COLO829 (cell line): Measurements from ENCODE around the gene ATP6V1A.
"Not testable (repeated sequence)": the region's sequence is repeated elsewhere in the genome, so short reads cannot be mapped to it uniquely, and the experiment has no call there.

Source experiments
- DNase-seq: peaks from one replicate; pipeline ENCODE4 v3.0.0; 2012; ENCODE audit warnings: low spot score

The ATP6V1A gene

DNA sequence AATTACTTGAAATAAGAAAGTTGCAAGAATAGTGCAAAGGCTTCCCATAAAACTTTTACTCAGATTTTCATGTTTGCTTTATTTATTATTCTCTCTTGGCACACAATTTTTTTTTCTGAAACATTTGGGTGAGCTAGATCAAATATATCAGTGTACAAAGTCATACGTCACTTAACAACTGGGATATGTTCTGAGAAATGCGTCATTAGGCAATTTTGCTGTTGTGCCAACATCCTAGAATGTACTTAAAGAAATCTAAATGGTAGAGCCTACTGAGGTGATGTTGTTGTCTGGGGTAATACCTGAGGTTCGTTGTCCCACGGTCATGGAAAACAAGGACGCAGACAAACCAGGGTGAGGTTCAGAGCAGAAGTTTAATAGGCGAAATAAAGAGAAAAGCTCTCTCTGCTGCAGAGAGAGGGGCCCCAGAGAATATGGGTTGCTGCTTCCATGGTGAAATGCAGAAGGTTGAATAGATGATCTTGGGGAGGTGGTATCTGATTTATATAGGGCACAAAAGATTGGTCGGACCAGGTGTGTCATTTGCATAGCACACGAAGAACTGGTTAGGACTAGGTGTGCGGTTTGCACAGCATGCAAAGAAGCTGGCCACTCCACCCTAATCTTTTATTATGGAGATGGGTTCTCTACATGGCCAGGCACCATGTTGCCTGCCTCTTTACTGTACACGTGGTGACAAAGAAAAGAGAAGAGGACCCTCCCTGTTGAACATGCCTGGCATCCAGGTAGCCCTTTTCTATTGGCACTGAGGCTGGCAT lies 82.9 kb downstream of the ATP6V1A start:
- no peak for DNase-seq

GRCh38 chr3:113831103-113831355 lies 84.2 kb downstream of the ATP6V1A start:
- DNase-seq, result no peak

DNA sequence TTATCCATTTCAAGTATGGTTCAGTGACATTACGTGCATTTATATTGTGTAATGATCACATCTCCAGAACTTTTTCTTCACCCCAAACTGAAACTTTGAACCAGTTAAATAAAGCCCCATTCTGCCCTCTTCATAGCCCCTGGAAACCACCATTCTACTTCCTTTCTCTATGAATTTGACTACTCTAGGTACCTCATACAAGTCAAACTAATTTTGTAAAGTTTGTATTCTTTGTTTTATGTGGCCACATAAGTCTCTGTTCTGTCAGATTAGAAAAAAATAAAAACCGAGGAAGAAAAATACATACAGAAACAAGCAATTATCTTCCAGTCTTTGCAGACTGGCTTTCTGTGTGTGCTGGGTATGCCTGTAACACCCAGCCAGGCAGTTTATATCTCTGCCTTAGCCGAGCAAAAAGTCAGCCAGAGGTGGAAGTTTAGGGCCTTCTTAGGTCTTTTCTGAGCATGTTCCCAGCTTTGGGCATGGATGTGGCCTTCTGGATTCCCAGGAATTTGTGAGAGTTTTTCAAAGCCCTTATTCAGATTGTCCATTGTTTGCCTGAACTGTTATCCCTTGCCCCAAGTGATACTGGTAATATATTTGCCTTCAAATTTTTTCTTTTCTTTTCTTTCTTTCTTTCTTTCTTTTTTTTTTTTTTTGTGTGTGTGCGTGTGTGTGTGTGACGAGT lies 85.8 kb downstream of the ATP6V1A start:
- no peak for DNase-seq

GRCh38 chr3:113834983-113835382 lies 88.1 kb downstream of the ATP6V1A start:
- DNase-seq, result no peak

GRCh38 chr3:113838631-113839209 lies 91.9 kb downstream of the ATP6V1A start, which contains the start of gene GRAMD1C:
GRAMD1C (plus strand) TSS chr3:113838788; CDS start chr3:113838910, 122 bp downstream.
- peak; percentile 78 for DNase-seq

- DNase-seq, result peak; percentile 26
These were observed 92.7 kb downstream of the ATP6V1A start for GRCh38 chr3:113839551-113839950.

DNA sequence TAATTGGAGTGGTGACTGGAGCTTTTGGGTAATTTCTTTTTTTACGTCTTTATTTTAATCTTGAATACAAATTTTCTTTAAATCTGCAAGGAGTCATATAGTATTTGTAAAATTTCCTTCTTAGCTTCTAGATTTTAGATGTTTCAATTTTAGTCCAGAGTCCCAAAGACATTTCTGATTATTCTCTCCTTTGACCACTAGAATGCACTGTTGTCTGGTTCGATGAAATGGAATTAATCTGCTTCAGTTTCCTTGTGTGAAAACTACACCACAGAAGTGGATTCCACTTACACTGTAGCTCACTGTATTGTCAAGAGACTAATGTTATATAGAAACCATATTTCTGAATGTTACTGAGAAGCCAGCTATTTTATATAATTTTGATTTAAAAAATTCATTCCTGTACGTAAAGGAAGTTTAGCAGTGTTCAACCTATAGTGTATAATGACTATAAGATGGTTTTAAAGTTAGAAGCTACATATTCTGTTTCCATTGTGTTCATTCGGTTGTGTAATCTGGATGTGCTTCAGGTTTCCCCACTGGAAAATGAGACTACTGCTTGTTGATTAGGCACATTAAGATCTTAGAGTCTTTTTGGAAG lies 97.9 kb downstream of the ATP6V1A start:
- DNase-seq, result peak; percentile 71

DNA sequence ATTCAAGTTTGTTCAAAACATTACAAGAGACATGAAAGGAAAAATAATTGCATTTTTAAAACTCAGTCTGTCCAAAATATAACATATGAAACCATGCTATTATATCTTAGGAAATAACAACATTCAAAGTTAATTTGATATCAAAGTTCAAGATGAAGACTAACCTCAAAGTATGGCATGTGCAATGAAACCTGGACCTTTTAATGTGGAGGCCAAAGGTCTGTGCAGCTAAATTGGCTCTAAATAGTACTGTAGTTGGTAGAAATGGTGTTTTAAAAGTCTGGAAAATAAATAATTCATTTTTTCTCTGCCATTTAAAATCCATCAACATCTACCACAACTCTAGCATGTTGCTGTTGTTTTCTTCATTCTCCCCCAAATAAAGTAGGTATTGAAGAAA lies 100.4 kb downstream of the ATP6V1A start:
- DNase-seq, result no peak

GRCh38 chr3:113847664-113848461 lies 101.0 kb downstream of the ATP6V1A start:
- DNase-seq, result no peak

DNA sequence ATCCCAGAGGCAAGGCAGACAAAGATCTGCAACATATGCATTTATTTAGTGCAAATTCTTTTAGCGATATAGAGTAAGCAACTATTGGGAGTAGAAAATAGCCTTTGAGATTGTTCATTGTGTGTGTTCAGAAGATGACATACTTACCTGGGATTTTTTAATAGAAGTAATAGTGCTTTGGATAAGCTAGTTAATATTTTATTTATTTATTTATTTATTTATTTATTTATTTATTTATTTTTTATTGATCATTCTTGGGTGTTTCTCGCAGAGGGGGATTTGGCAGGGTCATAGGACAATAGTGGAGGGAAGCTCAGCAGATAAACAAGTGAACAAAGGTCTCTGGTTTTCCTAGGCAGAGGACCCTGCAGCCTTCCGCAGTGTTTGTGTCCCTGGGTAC lies 102.2 kb downstream of the ATP6V1A start:
- not testable (repeated sequence) for DNase-seq

DNA sequence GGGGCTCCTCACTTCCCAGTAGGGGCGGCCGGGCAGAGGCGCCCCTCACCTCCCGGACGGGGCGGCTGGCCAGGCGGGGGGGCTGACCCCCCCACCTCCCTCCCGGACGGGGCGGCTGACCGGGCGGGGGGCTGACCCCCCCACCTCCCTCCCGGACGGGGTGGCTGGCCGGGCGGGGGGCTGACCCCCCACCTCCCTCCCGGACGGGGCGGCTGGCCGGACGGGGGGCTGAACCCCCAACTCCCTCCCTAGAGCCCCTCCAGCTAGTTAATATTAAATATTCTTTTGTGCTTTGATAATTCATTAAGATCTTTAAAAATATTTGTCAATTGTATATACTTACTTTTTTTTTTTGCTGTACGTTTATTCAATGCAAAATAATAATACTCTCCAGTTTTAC lies 103.0 kb downstream of the ATP6V1A start:
- not testable (repeated sequence) for DNase-seq

- DNase-seq, result not testable (repeated sequence)
These were observed 103.6 kb downstream of the ATP6V1A start for GRCh38 chr3:113850391-113850790.

- DNase-seq, result no peak
These were observed 105.7 kb downstream of the ATP6V1A start for GRCh38 chr3:113852506-113852905.
